Measurements from ENCODE around the gene DTNBP1. TPM values are rescaled to one million over a fixed set of nuclear protein-coding genes. Genes with fewer than 3 reads are reported as not detected.

Gene DTNBP1
- total and polyA plus RNA-seq, 2 of the 4 experiments (the other 2 are of a cell fraction) = 4.8 to 18.7 TPM

- CTCF ChIA-PET = no interaction called here
These were observed 81.1 kb downstream of the DTNBP1 start for GRCh38 chr6:15581751-15582150.

More at GRCh38 chr6:15581751-15582150, 81.1 kb downstream of the DTNBP1 start:
- H3K9me1 ChIP-seq (ENCODE audit: insufficient read depth, low read length) = peaks cover 7% of the 10 kb centered on the region; the same call in 1 of the 2 replicates
- no peak overlapping the region for H3K18ac ChIP-seq (ENCODE audit: low read depth, low read length)
- H3K79me1 ChIP-seq (ENCODE audit: low read depth in 1 of 2, low read length in 2 of 2) = peaks cover 0 to 4% of the 10 kb centered on the region in 2 experiments
- H3K9ac ChIP-seq (ENCODE audit: low read depth, low read length) = no peak overlapping the region
- H3K36me3 ChIP-seq (ENCODE audit: control insufficient read depth, insufficient read depth, low read length) = no peaks in the 10 kb centered on the region
- dilution Hi-C loops (cut with HindIII; ENCODE audit: low sequenced_read_pairs, unreplicated experiment) = no loop called here
- H3K9me3 ChIP-seq (ENCODE audit: control insufficient read depth, insufficient read depth, low read length) = no peaks in the 10 kb centered on the region
- no TSS peak for BruUV-seq (replicated peaks)
- H3K4me2 ChIP-seq (ENCODE audit: low read depth, low read length) = no peak overlapping the region; the same call in 1 of the 2 replicates
- H4K8ac ChIP-seq (ENCODE audit: low read depth in 2 of 2, low read length in 2 of 2) = no peak overlapping the region
- no peak for TF ChIP-seq MAZ (IDR thresholded peaks at IDR 0.05; ENCODE audit: borderline replicate concordance, low read depth, low read length)
- no peak for TF ChIP-seq CTCF (conservative IDR thresholded peaks at IDR 0.05; ENCODE audit: low read depth, low read length)
- TF ChIP-seq MXI1 (IDR thresholded peaks at IDR 0.05; ENCODE audit: borderline replicate concordance, low read depth, low read length) = no peak
- TF ChIP-seq MAFK (IDR thresholded peaks at IDR 0.05; ENCODE audit: low read depth, low read length) = no peak
- TF ChIP-seq SMC3 (IDR thresholded peaks at IDR 0.05; ENCODE audit: low read depth, low read length) = no peak
- TF ChIP-seq ELK1 (IDR thresholded peaks at IDR 0.05; ENCODE audit: borderline replicate concordance, low read depth, low read length) = no peak
- TF ChIP-seq CEBPB (IDR thresholded peaks at IDR 0.05; ENCODE audit: low read depth, low read length) = no peak
- no peak for TF ChIP-seq RAD21 (IDR thresholded peaks at IDR 0.05; ENCODE audit: low read length)
- no peak for TF ChIP-seq BHLHE40 (IDR thresholded peaks at IDR 0.05; ENCODE audit: low read depth, low read length)
- no peak for TF ChIP-seq USF2 (IDR thresholded peaks at IDR 0.05; ENCODE audit: low read depth, low read length)
- TF ChIP-seq POLR2A (IDR thresholded peaks at IDR 0.05; ENCODE audit: low read depth, low read length) = no peak
- no peak for TF ChIP-seq RFX5 (IDR thresholded peaks at IDR 0.05; ENCODE audit: low read depth, low read length)
- no peak for TF ChIP-seq RCOR1 (IDR thresholded peaks at IDR 0.05; ENCODE audit: insufficient replicate concordance, low read length)
- TF ChIP-seq CHD1 (IDR thresholded peaks at IDR 0.05; ENCODE audit: low read depth, low read length) = no peak
- TF ChIP-seq NFE2L2 (IDR thresholded peaks at IDR 0.05; ENCODE audit: low read depth, low read length) = no peak
- TF ChIP-seq FOS (IDR thresholded peaks at IDR 0.05; ENCODE audit: low read depth, low read length) = no peak
- no CpG with 5 or more reads among the region's 4 CpGs for WGBS, 2 experiments (ENCODE audit: extremely low coverage in 2 of 2, insufficient read length in 1 of 2)
- H3K56ac ChIP-seq (ENCODE audit: extremely low read depth, insufficient read depth, low read length) = no peak overlapping the region
- H3K27ac ChIP-seq (ENCODE audit: insufficient read depth, low read length) = no peak overlapping the region
- H2BK120ac ChIP-seq (ENCODE audit: low read depth, low read length) = no peak overlapping the region
- no peak overlapping the region for H4K91ac ChIP-seq (ENCODE audit: insufficient read depth, low read depth, low read length)
- no peak overlapping the region for H2AFZ ChIP-seq (replicated peaks; ENCODE audit: low read length, poor library complexity)
- POLR2A ChIA-PET (ENCODE audit: unreplicated experiment) = no interaction called here
- H3K27me3 ChIP-seq (ENCODE audit: control insufficient read depth, insufficient read depth, low read length) = no peaks in the 10 kb centered on the region
- H4K20me1 ChIP-seq (ENCODE audit: insufficient read depth, low read length) = peaks cover 7% of the 10 kb centered on the region; the same call in 1 of the 2 replicates
- no peak overlapping the region for H3K23ac ChIP-seq (ENCODE audit: low read depth, low read length)
- no peak for DNase-seq
- H2BK5ac ChIP-seq (ENCODE audit: low read depth, low read length, poor library complexity, severe bottlenecking) = no peak overlapping the region
- no peak overlapping the region for H2BK15ac ChIP-seq (ENCODE audit: low read depth, low read length)
- H2BK20ac ChIP-seq (ENCODE audit: low read depth, low read length) = no peak overlapping the region
- intact Hi-C loops (cut with micrococcal nuclease) = no loop called here
- ATAC-seq (ENCODE audit: low read depth) = no peak
- H2AK5ac ChIP-seq (ENCODE audit: low read depth, low read length) = no peak overlapping the region
- no peak overlapping the region for H2AK9ac ChIP-seq (replicated peaks; ENCODE audit: low read depth, low read length, poor library complexity)
- H3K4me3 ChIP-seq (ENCODE audit: insufficient read depth, low read depth, low read length) = no peak overlapping the region
- H4K5ac ChIP-seq (ENCODE audit: low read depth, low read length) = no peak overlapping the region
- H3K4me1 ChIP-seq (ENCODE audit: control insufficient read depth, insufficient read depth, low read length) = peaks cover 5% of the 10 kb centered on the region
- in situ Hi-C loops (cut with MboI; ENCODE audit: low sequenced_read_pairs) = no loop called here
- H3K14ac ChIP-seq (replicated peaks; ENCODE audit: low read depth, low read length) = no peak overlapping the region
- H3K4ac ChIP-seq (ENCODE audit: low read depth, low read length) = no peak overlapping the region
